CD4-positive, alpha-beta T cell treated with Interleukin-12 subunit alpha and Interleukin-12 subunit beta, for 1 hour (primary cell): ENCODE measurements around the gene CDC42BPA.
"Not testable (repeated sequence)": the region's sequence is repeated elsewhere in the genome, so short reads cannot be mapped to it uniquely, and the experiment has no call there.

ENCODE experiments used
- DNase-seq: peaks from one replicate; pipeline ENCODE4 v3.0.0-alpha.2; 2020

CDC42BPA gene

GRCh38 chr1:227257964-227258363, 60.3 kb downstream of the CDC42BPA start:
- DNase-seq = no peak

DNA sequence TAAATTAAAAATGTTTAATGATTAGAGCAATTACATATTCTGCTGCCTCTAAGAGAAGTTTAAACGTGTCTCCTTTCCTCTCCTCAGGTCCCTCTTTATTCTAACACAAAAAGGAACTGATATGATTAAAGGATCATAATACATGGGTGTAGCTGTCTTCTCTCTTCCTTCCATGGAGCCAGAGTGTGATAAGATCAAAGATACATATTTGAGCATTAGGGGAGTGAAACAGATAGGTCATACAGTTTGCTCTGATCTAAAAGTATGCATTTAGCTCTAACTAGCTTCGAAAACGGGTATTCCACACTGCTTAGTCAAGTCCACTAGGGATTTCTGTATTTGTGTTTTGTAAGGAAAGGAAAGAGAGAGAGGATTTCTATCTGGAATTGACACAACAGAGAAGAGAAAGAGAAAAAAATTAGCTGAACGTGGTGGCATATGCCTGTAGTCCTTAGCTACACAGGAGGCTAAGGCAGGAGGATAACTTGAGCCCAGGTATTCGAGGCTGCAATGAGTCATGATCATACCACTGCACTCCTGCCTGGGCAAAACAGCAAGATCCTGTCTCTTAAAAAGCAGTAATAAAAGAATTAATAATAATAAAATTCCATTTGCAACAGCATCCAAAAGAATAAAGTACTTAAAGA, 63.1 kb downstream of the CDC42BPA start:
- DNase-seq = no peak

DNA sequence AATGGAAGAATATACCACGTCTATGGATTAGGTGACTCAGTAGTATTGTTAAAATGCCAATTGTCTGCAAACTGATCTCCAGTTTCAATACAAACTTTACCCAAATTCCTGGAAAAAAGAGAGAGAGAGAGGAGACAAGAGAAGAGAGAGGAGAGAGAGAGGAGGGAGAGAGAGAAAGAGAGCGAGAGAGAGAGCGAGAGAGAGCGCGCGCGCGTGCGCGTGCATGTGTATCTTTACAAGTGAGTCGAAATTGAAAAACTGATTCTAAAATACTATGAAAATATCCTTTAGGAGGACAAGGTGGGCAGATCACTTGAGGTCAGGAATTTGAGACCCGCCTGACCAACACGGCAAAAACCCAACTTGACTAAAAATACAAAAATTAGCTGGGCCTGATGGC, 65.2 kb downstream of the CDC42BPA start:
- DNase-seq = no peak

GRCh38 chr1:227245613-227246320, 72.5 kb downstream of the CDC42BPA start:
- no peak for DNase-seq

DNA sequence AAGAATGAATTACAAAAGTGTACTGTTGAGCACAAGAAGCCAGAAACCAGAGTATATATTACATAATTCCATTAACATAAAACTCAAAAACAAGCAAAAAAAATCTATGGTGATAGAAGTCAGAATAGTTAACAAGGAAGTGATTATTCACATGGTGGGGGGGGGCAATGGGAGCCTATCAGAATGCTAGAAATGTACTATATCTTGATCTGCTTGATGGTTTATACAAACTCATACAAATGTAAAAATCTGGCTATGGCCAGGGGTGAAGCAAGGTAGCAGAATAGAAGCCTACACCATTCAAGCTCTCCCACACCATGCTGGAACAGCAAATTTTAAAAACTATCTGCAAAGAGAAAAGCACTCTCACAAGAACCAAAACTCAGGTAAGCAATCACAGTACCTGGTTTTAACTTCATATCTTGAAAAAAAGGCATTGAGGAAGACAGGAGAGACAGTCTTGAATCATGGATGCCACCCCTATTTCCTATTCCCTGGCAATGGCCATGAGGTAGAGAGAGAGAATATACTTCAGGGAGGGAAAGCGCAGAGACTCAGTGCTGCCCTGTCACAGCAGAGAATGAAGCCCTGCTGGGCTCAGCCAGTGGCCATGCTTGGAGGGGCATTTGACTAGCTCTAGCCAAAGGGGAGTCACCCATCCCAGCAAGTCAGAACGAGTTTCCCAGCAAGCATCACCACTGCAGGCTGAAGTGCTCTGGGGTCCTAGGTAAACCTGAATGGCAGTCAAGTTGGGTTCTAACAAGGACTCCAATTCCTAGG, 73.8 kb downstream of the CDC42BPA start:
- DNase-seq = no peak

GRCh38 chr1:227242811-227243682, 75.2 kb downstream of the CDC42BPA start:
- DNase-seq = no peak

DNA sequence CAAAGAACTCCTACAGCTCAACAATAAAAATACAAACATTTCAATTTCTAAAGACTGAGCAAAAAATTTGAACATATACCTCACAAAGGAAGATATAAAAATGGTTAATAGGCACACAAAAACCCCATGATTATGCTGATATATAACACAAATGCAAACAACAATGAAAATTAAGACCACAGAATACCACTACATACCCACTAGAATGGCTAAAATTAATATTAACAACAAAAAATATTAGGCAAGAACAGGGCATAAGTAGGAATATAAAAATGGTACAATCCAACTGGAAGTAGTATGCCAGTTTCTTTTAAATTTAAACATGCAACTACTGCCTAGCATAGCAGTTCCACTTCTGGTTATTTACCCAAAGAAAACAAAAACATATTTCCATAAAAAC, 77.3 kb downstream of the CDC42BPA start:
- DNase-seq = no peak

DNA sequence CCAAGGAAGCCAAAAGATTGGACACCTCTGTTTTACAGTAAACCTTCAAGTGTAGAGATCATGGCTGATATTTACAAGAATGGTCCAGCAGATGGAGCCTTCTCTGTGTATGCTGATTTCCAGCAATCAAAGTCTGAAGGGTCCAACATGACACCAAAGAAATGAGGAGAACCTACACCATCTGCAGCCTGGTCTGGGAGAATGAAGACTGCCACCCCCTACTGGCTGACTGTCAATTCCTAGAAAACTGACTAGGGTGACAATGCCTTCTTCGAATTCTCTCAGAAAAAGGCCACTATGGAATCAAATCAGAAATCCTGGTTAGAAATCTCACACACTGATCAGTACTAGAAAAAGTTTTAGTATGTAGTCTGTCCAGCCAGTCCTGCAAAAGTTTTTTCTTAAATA, 83.3 kb downstream of the CDC42BPA start:
- no peak for DNase-seq

- not testable (repeated sequence) for DNase-seq
Measured at GRCh38 chr1:227231128-227231527, 87.2 kb downstream of the CDC42BPA start.

DNA sequence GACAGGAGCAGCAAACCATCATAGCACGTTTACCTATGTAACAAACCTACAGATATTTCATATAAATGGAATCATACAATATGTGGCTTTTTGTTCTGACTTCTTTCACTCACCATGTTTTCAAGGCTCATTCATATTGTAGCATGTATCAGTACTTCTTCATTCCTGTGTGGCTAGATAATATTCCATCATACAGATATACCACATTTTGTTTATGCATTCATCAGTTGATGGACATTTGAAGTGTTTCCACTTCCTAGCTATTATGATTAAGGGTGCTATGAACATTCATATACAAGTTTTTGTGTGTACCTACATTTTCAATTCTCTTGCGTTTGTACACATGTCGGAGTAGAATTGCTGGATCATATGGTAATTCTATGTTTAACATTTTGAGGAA, 90.1 kb downstream of the CDC42BPA start:
- no peak for DNase-seq

DNA sequence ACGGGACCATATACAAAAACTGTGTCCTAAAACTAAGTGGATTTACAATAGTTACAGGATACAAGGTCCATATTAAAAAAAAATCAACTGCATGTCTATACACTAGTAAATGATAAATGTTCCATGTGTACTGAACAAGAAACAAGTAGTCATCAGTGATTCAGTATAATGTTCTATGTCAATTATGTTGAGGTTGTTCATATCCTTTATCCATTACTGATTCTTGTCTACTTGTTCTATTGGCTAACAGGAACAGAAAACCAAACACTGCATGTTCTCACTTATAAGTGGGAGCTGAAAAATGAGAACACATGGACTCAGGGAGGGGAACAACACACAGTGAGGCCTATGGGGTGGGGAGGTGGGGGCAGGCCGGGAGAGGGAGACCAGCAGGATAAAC, 90.5 kb downstream of the CDC42BPA start:
- no peak for DNase-seq

- no peak for DNase-seq
Measured at GRCh38 chr1:227225715-227226346, 92.5 kb downstream of the CDC42BPA start.

DNA sequence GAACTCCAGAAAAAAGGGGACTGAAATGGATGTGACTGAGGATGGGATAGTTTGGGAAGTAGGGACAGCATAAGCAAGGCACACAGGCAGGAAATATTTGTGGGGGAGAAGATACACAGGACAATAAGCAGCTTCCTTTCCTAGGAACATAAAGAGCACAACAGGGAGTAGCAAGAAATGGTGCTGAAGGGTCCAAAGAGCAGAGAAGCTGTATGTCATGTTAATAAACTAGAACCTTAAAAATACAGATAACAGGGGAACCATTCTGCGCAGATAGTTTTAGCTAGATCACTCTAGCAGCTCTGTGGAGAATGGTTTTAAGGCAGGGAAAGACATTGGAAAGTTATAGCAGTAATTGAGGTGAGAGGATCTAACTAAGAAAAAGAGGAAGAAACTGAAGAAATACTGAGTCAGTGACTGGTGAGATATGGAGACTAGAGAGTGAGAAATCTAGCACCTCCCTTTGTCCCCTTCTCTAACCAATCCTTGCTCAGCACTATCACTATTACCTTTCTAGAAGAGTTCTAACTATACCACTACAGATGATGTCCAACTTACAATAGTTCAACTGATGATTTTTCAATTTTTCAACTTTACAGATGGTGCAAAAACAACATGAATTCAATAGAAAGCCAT, 95.0 kb downstream of the CDC42BPA start:
- DNase-seq = no peak

DNA sequence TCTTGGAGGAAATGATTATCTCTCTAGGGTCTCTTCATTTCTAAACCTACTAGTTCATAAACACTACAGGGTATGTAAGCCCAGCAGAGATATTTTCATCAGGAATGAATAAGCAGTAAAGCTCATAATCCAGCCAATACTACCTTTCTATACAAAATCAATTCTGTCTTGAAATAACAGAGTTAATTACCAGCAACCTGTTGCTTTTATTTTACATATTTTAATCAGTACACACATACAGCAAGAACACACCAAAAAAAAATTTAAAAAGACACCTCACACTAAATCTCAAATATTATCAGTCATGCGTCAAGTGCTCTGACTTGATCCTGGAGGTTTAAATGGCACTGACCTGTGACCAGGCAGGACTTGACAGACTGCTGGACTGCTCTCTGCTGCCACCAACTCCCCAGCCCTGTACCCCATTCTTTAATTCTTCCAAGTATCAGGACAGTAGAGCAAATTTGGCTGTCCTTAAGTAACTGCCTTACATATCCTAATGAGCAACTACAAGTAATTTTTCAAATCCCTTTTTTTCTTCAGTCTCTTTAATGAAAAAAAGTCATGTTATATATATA, 98.5 kb downstream of the CDC42BPA start:
- DNase-seq = no peak

DNA sequence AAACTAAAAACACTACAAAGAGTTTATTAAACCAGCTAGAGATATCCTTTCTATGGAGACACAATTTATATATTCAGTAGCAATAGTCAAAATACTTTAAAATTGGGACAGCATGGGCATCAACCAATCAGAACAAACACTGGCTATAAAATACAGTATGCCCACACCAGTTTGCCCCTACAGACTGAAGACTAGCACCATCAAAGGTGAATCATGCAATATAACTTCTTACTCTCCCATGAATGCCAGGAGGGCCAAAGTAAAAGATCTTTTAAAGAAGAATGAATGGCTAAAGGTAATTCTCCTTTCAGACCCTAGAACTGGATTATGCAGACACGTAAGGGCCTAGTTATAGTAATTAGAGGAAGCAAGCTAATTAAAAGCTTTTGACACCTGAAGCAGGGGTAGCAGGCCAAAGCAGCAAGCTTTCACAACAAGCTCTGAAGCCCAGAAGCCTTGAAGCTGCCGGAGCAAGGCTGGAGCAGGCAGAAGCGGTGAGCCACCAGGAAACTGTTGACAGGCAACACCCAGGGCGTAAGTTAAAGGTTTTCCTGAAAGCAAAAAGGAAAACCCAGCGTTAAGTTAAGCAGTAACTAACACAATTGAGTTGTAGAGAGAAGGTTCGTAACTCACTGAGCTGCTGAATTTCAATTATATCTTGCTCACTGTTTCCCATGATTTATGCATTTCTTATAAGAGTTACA, 99.3 kb downstream of the CDC42BPA start:
- DNase-seq = no peak

GRCh38 chr1:227215863-227216510, 102.3 kb downstream of the CDC42BPA start:
- DNase-seq = no peak

GRCh38 chr1:227214207-227214606, 104.1 kb downstream of the CDC42BPA start:
- no peak for DNase-seq

GRCh38 chr1:227213426-227213825, 104.9 kb downstream of the CDC42BPA start:
- DNase-seq = no peak

DNA sequence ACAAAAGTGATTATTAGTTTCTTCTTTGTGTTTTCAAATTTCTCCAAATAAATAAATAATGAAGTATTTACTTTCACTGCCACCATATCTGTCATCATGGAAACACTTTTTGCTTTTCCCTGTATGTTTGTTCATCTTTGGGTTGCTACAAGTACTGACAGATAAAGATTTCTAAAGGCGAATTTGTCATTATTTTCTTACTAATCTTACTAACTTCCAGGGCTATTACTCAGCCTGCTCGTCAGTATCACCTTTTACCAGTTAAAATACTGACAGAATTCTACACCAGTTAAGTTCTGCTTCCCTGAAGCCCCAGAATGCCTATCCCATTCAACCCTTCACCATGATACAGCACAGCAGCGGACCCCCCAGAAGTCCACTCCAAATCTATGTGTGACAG, 106.1 kb downstream of the CDC42BPA start:
- DNase-seq = no peak

- DNase-seq = no peak
Measured at GRCh38 chr1:227210604-227211003, 107.7 kb downstream of the CDC42BPA start.
